Stimulated activated CD8-positive, alpha-beta memory T cell treated with anti-CD3 and anti-CD28 coated beads, Interleukin-2, amount 100 ng/mL, for 48 hours (primary cell): ENCODE results near the gene CD7.
"Not testable (repeated sequence)": the region's sequence is repeated elsewhere in the genome, so short reads cannot be mapped to it uniquely, and the experiment has no call there.

Source experiments
- DNase-seq, 2 donors: peaks; one replicate each; pipeline ENCODE4 v3.0.0-alpha.2; 2020; ENCODE audit warnings: low read depth in 2 of 2

CD7 gene

DNA sequence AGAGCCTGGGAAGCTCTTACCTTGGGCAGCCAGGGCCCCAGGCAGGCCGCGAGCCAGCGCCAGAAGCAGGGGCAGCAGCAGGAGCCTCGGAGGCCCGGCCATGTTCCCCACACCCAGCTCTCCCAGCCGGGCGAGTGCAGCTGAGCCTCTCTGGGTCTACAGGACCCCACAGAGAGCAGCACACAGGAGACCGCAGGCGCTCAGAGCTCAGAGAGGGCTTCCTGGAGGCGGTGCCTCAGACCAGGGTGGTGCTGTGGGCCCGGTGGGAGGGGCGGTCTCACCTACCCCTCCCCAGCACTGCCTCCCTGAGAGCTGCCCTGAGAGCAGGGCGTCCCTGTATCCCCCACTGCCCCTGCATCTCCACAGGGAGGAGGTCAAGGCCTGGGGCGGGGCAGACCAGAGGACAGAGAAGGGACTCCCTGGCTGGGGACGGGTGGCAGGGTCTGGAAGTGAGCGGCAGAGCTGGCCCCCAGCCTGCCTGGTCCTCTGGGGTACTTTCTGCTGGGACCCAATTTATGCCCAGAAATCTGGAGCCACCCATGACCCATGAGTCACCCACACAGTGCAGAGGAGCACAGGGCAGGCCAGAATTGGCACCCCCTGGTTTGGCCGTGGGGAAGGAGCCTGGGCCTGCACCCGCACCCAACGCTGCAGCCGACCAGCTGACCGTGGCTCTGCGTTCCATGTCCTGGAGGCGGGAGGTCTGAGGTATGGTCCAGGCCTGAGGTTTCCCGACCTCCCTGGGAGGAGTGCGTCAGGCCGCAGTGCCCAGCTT lies at the start of gene CD7:
CD7 (minus strand) TSS at position 215 of the 775 bp plus-strand sequence; CDS start at position 102, 113 bp downstream.
- peak in 1 of 2 donors; percentile 71 for DNase-seq

DNA sequence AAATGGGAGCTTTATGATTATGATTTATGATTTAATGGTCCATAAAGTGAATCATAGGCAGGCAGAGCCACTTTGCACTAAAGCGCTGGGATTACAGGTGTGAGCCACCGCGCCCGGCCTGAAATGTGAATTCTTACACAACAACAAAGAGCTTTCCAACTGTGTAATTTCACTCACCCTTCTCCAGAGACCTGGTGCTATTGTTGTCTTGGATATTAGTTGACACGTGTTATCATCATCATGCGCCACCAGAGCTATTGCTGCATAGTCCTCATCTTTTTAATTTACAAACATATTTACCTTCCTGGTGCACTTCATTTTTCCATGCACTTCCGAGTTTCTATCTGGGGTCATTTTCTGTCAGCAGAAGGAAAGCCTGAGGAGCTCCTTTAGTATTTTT lies 49.3 kb upstream of the CD7 start:
- DNase-seq = no peak

DNA sequence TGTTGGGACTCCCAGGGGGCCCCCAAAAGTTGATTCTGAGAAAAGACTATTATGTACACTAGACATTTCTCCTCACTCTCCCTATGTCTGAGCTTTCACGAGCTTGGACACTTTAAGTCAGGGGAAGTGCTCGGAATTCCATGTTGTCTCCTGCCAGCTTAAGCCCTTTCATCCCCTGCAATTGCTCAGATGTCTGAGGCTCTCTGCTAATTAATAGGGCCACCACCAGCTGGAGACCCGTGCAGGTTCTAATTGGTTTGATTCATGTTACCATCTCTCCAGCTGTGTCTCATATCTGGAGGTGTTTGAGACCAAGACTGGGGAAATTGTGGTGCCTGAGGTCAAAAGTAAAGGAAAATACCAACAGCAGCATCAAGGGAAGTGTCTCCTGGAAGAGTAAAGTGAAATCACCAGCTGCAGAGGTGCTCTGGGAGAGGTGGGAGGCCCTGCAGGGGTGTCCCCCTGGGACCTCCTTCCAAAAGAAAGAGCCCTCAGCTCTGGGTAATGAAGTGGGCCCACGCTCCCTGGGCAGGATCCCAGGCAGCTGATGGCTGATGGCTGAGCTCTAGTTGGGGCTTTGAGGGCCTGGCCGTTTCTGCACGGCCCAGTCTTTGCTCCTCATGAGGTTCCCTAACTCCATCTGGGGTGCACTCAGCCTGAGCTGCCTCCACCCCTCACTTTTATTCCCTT lies 48.3 kb upstream of the CD7 start:
- DNase-seq = no peak

DNA sequence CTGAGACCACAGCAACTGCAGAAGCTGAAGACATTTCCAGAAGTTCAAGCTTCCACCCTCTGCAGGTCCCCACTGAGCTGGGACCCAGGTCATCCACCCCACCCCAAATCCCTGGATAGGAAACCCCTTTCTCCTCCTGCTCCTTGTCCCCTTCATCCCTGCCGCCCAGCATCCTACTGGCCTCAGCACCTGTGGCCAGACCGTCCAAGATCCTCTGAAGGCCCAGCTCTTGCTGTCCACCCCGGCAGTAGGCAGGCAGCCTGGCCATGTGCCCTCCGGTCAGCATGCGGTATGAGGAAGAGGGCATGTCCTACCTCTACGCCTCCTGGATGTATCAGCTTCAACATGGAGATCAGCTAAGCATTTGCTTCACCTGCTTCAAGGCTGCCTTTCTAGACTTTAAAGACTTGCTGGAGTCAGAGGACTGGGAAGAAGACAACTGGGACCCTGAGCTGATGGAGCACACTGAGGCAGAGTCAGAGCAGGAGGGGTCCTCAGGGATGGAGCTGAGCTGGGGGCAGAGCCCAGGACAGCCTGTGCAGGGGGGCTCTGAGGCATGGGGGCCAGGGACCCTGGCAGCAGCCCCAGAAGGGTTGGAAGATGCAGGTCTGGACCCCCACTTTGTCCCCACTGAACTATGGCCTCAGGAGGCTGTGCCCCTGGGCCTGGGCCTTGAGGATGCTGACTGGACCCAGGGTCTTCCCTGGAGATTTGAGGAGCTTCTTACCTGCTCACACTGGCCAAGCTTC lies 44.7 kb upstream of the CD7 start:
- DNase-seq = no peak

DNA sequence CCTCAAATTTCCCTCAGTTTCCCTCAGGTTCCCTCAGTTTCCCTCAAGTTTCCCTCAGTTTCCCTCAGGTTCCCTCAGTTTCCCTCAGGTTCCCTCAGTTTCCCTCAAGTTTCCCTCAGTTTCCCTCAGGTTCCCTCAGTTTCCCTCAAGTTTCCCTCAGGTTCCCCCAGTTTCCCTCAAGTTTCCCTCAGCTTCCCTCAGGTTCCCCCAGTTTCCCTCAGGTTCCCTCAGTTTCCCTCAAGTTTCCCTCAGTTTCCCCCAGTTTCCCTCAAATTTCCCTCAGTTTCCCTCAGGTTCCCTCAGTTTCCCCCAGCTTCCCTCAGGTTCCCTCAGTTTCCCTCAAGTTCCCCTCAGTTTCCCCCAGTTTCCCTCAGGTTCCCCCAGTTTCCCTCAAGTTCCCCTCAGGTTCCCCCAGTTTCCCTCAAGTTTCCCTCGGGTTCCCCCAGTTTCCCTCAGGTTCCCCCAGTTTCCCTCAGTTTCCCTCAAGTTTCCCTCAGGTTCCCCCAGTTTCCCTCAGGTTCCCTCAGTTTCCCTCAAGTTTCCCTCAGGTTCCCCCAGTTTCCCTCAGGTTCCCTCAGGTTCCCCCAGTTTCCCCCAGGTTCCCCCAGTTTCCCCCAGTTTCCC lies 42.2 kb upstream of the CD7 start:
- not testable (repeated sequence) for DNase-seq

DNA sequence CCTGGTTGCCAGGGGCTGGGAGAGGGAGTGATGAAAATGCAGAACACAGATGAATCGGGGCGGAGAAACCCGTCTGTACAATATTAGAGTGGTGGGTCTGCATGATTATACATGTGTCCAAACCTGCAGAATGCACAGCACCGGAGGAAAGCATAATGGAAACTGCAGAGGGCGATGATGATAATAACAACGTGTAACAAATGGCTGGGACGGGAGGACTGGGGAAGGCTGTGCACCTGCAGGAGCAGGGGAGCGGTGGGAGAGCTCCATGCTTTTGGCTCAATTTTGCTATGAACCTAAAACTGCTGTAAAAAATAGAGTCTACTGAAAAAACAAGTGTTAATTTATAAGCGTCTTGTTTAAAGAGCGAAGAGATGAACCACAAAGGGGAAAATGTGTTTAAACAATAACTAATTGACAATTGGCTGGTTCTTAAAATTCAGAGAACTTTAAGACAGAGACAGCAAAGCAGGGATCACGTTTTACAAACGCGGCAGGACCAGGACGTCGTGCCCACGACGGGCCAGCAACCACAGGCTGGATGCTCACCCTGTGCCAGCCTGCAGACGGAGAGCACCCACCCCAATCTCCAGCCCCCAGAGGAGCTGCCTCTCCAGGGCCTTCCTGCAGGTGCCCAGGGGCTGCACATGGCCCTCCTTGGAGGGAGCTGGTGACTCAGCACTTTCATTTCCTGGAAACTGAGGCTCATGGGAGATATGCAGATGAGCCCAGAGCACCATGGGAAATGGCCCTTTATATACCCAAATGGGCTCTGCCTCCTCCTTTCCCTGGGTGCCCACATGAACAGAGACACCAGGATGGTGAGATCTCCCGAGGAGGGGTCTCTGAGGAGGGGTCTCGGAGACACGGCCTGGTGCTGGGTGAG lies 41.3 kb upstream of the CD7 start, which contains the start of gene TEX19:
TEX19 (plus strand) TSS at position 783 of the 886 bp plus-strand sequence. CDS start 2,904 bp downstream, outside the sequence.
- DNase-seq = no peak

DNA sequence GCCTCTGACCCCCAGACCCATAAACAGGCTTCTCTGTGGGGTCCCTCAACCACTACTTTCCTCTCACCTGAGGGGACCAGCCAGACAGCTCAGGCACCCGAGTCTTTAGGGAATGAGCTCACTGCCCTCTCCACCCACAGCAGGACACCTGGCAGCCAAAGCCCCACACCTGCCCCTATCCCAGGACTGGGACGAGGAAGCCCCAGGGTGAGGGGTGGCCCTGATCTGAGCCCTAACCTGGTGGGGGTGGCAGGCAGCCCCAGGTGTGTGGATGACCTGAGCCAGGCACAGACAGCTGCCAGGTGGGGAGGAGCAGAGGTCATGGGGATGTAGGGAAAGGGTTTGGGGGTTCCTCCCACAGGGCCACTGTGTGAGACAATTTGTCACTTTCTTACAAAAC lies 40.0 kb upstream of the CD7 start:
- DNase-seq = no peak

DNA sequence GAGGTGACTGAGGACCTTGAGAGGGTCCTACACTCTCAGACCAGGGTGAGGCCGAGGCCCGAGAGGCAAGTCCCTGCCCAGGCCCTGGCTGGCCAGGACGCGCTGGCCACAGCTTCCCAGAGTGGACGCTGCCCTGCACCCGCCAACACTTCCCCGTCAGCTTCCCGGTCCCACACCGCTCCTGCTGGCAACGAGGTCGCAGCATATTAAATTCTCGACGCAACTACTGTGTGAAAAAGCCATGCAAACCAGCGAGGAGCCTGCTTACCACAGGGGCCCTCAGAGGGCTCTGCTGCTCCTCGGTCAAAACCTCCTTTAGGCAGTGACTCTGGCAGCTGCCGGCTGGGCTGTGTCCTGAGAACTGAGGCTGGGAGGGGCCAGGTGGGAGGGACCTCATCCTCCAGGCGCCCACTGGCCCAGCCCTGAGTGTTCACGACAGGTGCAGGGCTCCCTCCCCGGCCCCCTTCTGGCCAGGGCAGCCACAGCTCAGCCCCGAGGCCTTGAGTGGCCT lies 39.5 kb upstream of the CD7 start:
- no peak for DNase-seq

DNA sequence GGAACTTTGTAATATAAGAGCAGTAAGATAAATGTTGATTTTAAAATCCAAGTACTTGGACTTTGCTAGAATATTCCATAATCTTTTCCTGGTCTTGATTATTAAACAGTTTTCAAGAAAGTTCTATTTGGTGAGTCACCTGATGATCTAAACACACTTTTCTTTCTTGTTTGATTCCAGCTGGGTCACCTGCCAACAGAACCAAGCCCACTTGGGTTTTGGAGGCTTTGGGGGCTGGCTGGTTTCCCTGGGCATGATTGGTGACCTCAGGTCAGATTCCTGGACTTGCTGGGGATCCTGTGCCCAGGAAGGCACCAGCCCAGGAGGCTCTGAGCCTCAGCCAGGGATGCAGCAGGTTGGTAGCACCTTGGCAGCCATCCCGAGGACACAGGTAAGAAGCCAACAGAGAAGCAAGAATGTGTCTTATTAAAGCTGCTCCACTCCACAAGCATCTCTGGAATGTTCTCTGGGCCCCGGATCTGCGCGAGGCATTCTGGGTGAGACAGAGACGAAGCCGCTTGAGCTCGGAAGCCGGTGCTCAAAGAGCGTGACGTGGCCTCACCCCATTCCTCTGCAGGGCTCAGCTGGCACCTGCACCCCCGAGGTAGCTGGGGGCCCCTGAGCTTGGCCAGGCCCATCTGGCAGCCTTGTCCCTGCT lies 38.5 kb upstream of the CD7 start:
- no peak for DNase-seq

DNA sequence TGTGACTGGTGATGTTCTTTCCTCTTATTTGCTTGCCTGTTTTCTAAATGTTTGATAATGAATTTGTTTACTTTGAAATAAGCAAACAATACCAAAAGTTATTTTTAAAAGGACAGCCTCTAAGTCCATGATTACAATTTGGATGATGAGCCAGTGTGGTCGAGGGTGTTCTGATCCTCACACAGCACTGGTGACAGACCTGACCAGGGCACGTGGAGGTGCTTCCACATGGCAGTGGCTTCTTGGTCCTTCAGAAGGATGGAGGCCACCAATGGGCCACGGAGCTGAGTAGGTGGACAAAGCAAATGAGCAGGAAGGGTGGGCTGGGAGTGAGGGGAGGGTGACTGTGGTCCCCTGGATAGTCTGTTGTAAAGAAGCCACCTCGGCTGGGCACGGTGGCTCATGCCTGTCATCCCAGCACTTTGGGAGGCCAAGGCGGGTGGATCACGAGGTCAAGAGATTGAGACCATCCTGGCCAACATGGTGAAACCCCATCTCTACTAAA lies 37.4 kb upstream of the CD7 start:
- no peak for DNase-seq

DNA sequence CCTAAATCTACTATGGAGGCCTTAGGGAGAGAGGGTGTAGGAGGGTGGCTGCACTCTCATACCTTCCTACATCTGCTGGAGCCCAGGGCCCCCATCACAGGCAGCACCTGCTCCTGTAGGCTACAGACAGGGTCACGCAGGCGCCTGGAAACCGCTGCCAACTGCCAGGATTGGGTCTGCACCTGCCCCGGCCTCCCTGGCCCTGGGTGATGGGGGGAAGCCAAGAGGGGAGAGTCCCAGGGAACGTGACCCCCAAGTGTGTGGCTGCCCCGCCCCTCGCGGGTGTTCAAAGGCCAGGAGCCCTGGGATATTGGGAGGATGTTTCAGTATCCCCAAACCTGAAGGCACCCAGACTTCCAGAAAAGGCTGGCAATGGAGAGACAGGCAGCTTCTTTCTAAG lies 36.1 kb upstream of the CD7 start:
- no peak for DNase-seq

DNA sequence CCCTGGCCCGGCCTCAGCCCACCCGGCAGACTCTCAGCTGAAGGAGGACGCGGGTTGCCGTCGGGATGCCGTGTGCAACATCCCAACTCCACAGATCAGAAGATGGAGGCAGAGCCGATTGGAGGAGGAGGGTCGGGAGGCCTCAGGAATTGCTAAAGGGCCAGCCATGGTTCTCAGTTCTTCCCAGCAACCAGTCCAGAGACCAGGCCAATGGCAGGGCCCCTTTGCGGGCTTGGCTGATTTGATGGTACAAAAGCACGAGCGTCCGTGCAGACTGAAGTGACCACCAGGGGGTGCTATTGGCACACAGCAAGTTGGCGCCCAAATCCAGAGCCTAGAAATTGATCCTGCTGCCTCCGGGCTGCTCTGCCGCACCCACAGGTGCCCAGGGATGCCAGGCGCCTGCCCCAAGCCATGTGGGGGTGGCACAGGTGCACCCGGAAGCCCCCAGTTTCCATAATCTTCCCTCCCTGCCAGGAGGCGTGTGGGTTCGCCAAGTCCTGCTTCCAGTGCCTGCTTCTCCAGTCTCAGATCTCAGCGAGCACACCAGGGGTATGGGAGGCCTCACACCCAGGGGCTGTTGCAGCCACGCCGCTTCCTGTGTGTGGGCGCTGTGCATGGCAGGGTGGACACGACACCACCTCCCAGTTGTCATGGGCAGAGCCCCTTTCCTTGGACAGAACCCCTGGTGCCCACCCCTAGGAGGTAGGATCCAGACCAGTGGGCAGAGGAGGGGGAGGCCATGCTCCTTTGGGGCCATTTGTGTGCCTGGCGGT lies 34.5 kb upstream of the CD7 start:
- DNase-seq = peak; percentile 67 to 69

DNA sequence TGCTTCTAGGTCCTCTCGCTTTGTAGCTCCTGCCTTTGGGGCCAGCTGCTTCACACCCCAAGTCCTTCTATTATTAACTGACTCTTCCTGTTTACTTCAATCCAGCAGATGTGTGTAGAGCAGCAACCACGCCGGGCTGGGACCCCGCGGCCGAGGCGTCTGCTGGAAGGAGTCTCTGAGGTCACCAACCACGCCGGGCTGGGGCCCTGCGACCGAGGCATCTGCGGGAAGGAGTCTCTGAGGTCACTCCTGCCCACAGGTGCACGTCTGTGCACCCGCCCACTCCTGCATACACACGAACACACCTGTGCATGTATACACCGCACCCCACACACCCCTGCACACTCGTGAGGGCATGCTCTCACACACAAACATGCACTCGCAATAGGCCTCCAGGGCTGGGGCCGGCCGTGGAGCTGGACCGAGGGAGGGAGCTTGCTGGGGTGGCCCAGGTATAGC lies 33.9 kb upstream of the CD7 start:
- no peak for DNase-seq

DNA sequence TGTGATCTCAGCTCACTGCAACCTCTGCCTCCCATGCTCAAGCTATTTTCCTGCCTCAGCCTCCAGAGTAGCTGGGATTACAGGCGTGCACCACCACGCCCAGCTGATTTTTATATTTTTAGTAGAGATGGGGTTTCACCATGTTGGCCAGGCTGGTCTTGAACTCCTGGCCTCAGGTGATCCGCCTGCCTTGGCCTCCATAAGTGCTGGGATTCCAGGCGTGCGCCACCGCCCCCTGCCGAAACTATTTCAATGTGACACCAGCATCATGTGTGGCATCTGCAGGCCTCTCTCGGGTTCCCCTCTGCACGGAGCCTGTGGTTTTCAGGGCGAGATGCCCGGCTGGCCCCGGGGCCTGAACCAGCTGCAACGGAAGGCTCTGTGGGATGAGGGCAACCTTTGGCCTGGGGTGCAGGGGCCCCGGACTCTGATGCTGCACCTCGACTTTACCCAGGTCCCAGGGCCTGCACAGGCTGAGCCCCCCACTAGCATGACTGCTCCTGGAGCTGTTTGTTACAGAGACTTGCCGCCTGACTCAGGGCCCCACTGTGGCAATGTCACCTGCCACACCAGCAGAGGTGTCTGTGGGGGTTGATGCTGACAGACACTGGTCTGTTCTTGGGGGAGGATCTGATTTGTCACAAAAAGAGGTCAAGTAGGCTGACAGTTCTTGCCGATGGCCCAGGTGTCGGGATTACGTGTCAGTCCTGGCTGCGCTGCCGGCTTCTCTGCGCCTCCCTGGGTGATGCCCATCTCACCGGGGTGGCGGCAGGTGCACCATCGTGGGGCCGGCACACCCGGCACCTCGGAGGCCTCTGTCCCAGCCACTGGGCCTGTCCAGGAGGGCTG lies 33.0 kb upstream of the CD7 start:
- peak in 1 of 2 donors; percentile 41 for DNase-seq

DNA sequence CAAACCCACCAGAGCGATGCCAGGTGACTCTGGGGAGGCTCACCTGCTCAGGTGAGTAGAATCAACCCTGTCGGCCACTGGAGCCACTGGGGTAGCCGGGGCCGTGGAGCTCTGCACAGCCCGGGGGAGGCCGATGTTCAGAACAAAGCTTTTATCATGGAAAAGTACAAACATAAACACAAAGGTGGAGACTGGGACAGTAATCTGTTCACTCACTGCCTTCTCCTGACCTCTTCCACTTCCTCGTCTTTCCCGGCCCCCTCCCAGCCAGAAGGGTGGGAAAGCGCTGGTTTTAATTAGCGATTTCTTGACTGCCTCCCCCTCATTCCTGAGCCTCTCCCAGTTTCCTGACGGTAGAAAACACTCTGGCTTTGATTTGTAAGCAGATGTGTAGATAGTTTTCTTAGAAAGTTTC lies 31.9 kb upstream of the CD7 start:
- no peak for DNase-seq

DNA sequence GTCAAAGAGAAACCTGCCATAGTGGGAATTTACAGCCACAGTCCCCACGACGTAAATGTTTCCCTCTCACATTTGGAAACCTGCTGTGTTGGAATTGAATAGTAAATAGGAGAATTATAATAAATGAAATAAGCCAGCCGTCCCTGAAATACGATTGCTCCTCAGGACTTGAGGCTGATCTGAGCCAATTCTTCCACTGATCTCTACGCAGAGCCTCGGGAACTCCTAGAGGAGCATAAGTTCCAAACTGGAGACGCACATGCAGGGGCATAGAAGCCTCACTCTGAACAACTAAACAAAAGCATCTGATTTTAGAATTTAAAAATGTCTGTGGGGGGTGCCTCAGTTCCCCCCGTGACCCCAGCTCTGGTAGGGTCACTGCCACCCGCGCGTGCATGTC lies 31.5 kb upstream of the CD7 start:
- no peak for DNase-seq

DNA sequence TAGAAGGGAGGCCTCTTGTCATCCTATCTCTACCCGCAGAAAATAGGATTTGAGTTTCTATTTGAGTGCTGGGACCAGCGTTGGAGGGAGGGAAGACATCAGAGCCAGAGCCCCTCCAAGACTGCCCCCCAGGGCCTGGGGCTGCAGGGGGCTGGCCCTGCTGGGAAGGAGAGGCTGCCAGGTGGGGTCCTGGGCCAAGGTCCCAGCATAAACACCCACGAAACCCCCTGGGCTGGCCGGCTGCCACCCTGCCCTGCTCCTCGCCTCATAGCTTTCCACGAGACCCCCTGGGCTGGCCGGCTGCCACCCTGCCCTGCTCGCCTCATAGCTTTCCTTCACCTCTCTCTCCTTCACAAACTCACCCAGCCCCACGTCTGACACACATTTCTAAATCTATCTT lies 31.0 kb upstream of the CD7 start:
- DNase-seq = no peak

DNA sequence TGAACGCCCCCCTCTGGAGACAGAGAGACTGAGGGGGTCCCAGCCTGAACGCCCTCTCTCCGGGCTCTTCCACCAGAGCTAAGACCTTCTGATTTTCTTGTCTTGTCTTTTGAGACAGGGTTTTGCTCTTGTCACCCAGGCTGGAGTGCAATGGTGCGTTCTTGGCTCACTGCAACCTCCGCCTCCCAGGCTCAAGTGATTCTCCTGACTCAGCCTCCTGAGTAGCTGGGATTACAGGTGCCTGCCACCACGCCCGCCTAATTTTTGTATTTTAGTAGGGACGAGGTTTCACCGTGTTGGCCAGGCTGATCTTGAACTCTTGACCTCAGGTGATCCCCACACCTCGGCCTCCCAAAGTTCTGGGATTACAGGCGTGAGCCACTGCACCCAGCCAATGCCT lies 30.6 kb upstream of the CD7 start:
- not testable (repeated sequence) for DNase-seq
